HepG2 (cell line): Measurements from ENCODE around the gene CELF5. TPM values are rescaled to one million over a fixed set of nuclear protein-coding genes. Genes with fewer than 3 reads are reported as not detected.

ENCODE experiments used
- ARNT ChIP-seq: fragments of 450-650 bp; IDR thresholded peaks from 2 replicates; pipeline ENCODE4 v1.6.1; 2017
- CAMTA2 ChIP-seq: sonication (generic); formaldehyde crosslinking; IDR thresholded peaks from 2 replicates; pipeline ENCODE4 v1.4.0; 2020; ENCODE audit warnings: mild to moderate bottlenecking, missing genetic modification reagents, borderline replicate concordance
- ERF ChIP-seq: IDR thresholded peaks from 2 replicates; pipeline ENCODE4 v1.6.1; 2018; ENCODE audit warnings: missing biosample characterization, missing genetic modification reagents
- MIER2 ChIP-seq: IDR thresholded peaks from 2 replicates; pipeline ENCODE4 v1.6.1; 2016; ENCODE audit warnings: missing biosample characterization, missing genetic modification reagents
- MLX ChIP-seq: IDR thresholded peaks from 2 replicates; pipeline ENCODE4 v1.6.1; 2016
- NR2F6 ChIP-seq, 2 experiments: IDR thresholded peaks; 2 replicates each; pipeline ENCODE4 v1.6.1; 2016; ENCODE audit warnings: antibody characterized with exemption in 1 of 2, mild to moderate bottlenecking in 1 of 2
- RARG ChIP-seq: sonication (generic); formaldehyde crosslinking; IDR thresholded peaks from 2 replicates; pipeline ENCODE4 v1.4.0; 2020; ENCODE audit warnings: low read depth, mild to moderate bottlenecking, missing genetic modification reagents
- TERF1 ChIP-seq: sonication (generic); formaldehyde crosslinking; IDR thresholded peaks from 2 replicates; pipeline ENCODE4 v1.8.0; 2022; ENCODE audit warnings: mild to moderate bottlenecking, missing genetic modification reagents, moderate library complexity
- ZBTB25 ChIP-seq: IDR thresholded peaks from 2 replicates; pipeline ENCODE4 v1.6.1; 2018; ENCODE audit warnings: missing genetic modification reagents
- ZBTB44 ChIP-seq: sonication (generic); formaldehyde crosslinking; IDR thresholded peaks from 2 replicates; pipeline ENCODE4 v1.4.0; 2020; ENCODE audit warnings: missing genetic modification reagents
- ZFX ChIP-seq: sonication (generic); formaldehyde crosslinking; IDR thresholded peaks from 2 replicates; pipeline ENCODE4 v1.4.0; 2020; ENCODE audit warnings: mild to moderate bottlenecking, low read depth, missing genetic modification reagents, moderate library complexity
- ZNF274 ChIP-seq: sonication (generic); formaldehyde crosslinking; IDR thresholded peaks from 2 replicates; pipeline ENCODE4 v1.5.1; 2020; ENCODE audit warnings: mild to moderate bottlenecking, missing genetic modification reagents
- ZNF615 ChIP-seq: sonication (generic); formaldehyde crosslinking; IDR thresholded peaks from 2 replicates; pipeline ENCODE4 v1.5.0; 2020; ENCODE audit warnings: mild to moderate bottlenecking, missing genetic modification reagents, borderline replicate concordance
- ZNF687 ChIP-seq: sonication (generic); formaldehyde crosslinking; IDR thresholded peaks from 2 replicates; pipeline ENCODE4 v1.5.1; 2020; ENCODE audit warnings: mild to moderate bottlenecking, missing genetic modification reagents, moderate library complexity
- ZSCAN21 ChIP-seq: sonication (generic); formaldehyde crosslinking; IDR thresholded peaks from 2 replicates; pipeline ENCODE4 v1.8.0; 2022; ENCODE audit warnings: mild to moderate bottlenecking, missing genetic modification reagents, moderate library complexity, borderline replicate concordance
- ZUFSP ChIP-seq: sonication (generic); formaldehyde crosslinking; IDR thresholded peaks from 2 replicates; pipeline ENCODE4 v1.9.0; 2021; ENCODE audit warnings: missing genetic modification reagents, mild to moderate bottlenecking, borderline replicate concordance
- polyA plus RNA-seq, 8 experiments: library from polyadenylated mRNA; depleted of rRNA in 3 of 8; stranded (reverse) in 7 of 8; unstranded in 1 of 8; fragments of >200 nt; fragmentation: Illumina TruSeq in 4 of 8; extraction: Trizol in 4 of 8; gene quantifications; 2 replicates each; pipeline versions ENCODE4 v1.2.1 to v1.2.3, GENCODE V29; 2011 to 2016; ENCODE audit warnings: low read depth in 4 of 8, missing spikeins in 1 of 8, mixed read lengths in 1 of 8; ENCODE audit not compliant: insufficient read depth in 1 of 8
- total RNA-seq, 5 experiments: library from RNA; depleted of rRNA; stranded (reverse); fragments of >200 nt; fragmentation: Illumina TruSeq; extraction: Trizol; gene quantifications; 2 replicates each; pipeline ENCODE4 v1.2.3, GENCODE V29; 2016; ENCODE audit warnings: low read depth in 1 of 5

The CELF5 gene
- total and polyA plus RNA-seq, 2 of the 13 experiments (the other 11 are each of a cell fraction or from before 2014, with no cell fraction given): 0.31 to 0.84 TPM

- TF ChIP-seq RARG (no peak), CAMTA2 (CRISPR knock-in tag) (no peak), ZSCAN21 (CRISPR knock-in tag) (peak; percentile 89), ZUFSP (no peak), TERF1 (CRISPR knock-in tag) (0 out of 2 replicates have a peak, but pooled peaks have one; percentile 16), ZNF687 (CRISPR knock-in tag) (peak; percentile 23; the same call in 1 of the 2 replicates), NR2F6 (IDR thresholded peaks at IDR 0.05) (no peak), NR2F6 (CRISPR knock-in tag; IDR thresholded peaks at IDR 0.05) (no peak), ZBTB25 (CRISPR knock-in tag) (0 out of 2 replicates have a peak, but pooled peaks have one; percentile 50), MLX (0 out of 2 replicates have a peak, but pooled peaks have one; percentile 17), ERF (CRISPR knock-in tag) (peak; percentile 84; the same call in 1 of the 2 replicates), ZNF615 (CRISPR knock-in tag) (no peak), MIER2 (CRISPR knock-in tag) (peak; percentile 98), ZFX (0 out of 2 replicates have a peak, but pooled peaks have one; percentile 31), ARNT (no peak), ZNF274 (CRISPR knock-in tag) (0 out of 2 replicates have a peak, but pooled peaks have one; percentile 49), ZBTB44 (CRISPR knock-in tag) (peak; percentile 75; the same call in 1 of the 2 replicates)
Measured at GRCh38 chr19:3243819-3244700, 19.6 kb downstream of the CELF5 start (continued).
